Cardiac fibroblast (primary cell): ENCODE results near the gene PDS5A.
"Not testable (repeated sequence)": the region's sequence is repeated elsewhere in the genome, so short reads cannot be mapped to it uniquely, and the experiment has no call there.

Experiments
- DNase-seq, 2 donors: peaks; one replicate each; pipeline versions ENCODE4 v3.0.0 to v3.0.0-alpha.2; 2010; ENCODE audit warnings: low read depth in 2 of 2
- H3K4me3 ChIP-seq, 2 donors: replicated peaks in 1 of 2; 1 replicate in 1 of 2; 2 replicates in 1 of 2; pipeline ENCODE4 v1.5.1; 2011; ENCODE audit warnings: low read depth in 2 of 2, low read length in 2 of 2, mild to moderate bottlenecking in 2 of 2, moderate library complexity in 1 of 2
- TF ChIP-seq, protein P1 (sequence below): IDR thresholded peaks from one replicate; pipeline ENCODE4 v1.5.1; 2011; ENCODE audit warnings: low read depth, mild to moderate bottlenecking, low read length, inconsistent platforms

Gene PDS5A

GRCh38 chr4:39821951-39822350 lies 155.8 kb downstream of the PDS5A start:
- TF ChIP-seq, protein P1, sequence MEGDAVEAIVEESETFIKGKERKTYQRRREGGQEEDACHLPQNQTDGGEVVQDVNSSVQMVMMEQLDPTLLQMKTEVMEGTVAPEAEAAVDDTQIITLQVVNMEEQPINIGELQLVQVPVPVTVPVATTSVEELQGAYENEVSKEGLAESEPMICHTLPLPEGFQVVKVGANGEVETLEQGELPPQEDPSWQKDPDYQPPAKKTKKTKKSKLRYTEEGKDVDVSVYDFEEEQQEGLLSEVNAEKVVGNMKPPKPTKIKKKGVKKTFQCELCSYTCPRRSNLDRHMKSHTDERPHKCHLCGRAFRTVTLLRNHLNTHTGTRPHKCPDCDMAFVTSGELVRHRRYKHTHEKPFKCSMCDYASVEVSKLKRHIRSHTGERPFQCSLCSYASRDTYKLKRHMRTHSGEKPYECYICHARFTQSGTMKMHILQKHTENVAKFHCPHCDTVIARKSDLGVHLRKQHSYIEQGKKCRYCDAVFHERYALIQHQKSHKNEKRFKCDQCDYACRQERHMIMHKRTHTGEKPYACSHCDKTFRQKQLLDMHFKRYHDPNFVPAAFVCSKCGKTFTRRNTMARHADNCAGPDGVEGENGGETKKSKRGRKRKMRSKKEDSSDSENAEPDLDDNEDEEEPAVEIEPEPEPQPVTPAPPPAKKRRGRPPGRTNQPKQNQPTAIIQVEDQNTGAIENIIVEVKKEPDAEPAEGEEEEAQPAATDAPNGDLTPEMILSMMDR: no peak
- H3K4me3 ChIP-seq: no peak overlapping the region
- no peak for DNase-seq

GRCh38 chr4:39820186-39820585 lies 157.5 kb downstream of the PDS5A start:
- DNase-seq: no peak
- TF ChIP-seq, protein P1: no peak

GRCh38 chr4:39818646-39819045 lies 159.1 kb downstream of the PDS5A start:
- TF ChIP-seq, protein P1: no peak
- no peak for DNase-seq
- H3K4me3 ChIP-seq: no peak overlapping the region

More at GRCh38 chr4:39820186-39820585, 157.5 kb downstream of the PDS5A start:
- H3K4me3 ChIP-seq: no peak overlapping the region

DNA sequence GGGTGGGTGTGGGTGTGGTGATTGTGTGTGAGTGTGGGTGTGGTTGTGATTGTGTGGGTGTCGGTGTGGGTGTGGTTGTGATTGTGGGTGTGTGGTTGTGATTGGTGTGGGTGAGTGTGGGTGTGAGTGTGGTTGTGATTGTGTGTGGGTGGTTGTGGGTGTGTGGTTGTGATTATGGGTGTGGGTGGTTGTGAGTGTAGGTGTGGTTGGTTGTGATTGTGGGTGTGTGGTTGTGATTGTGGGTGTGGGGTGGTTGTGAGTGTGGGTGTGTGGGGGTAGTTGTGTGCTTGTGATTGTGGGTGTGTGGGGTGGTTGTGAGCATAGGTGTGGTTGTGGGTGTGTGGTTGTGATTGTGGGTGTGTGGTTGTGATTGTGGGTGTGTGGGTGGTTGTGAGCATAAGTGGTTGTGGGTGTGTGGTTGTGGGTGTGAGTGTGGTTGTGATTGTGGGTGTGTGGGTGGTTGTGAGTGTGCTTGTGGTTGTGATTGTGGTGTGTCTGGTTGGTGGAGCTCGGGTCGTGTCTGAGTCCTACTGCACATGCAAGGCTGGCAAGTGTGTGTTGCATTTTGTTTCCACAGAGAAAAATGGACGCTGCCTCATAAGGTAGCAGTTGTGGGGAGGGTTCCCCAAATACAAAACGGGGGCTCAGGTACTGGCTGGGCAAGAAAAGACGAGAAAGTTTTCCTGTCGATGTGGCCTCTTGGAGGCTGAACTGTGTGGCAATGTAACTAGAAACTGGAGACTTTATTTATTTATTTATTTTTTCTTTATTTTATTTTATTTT lies 163.1 kb downstream of the PDS5A start:
- H3K4me3 ChIP-seq: no peak overlapping the region
- TF ChIP-seq, protein P1: no peak
- DNase-seq: peak; percentile 29 to 34

DNA sequence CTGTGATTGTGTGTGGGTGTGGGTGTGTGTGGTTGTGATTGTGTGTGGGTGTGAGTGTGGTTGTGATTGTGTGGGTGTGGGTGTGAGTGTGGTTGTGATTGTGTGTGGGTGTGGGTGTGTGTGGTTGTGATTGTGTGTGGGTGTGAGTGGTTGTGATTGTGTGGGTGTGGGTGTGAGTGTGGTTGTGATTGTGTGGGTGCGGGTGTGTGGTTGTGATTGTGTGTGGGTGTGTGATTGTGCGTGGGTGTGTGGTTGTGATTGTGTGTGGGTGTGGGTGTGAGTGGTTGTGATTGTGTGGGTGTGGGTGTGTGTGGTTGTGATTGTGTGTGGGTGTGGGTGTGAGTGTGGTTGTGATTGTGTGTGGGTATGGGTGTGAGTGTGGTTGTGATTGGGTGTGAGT lies 163.9 kb downstream of the PDS5A start:
- DNase-seq, H3K4me3 ChIP-seq: not testable (repeated sequence)

GRCh38 chr4:39813033-39813432 lies 164.7 kb downstream of the PDS5A start:
- not testable (repeated sequence) for DNase-seq

DNA sequence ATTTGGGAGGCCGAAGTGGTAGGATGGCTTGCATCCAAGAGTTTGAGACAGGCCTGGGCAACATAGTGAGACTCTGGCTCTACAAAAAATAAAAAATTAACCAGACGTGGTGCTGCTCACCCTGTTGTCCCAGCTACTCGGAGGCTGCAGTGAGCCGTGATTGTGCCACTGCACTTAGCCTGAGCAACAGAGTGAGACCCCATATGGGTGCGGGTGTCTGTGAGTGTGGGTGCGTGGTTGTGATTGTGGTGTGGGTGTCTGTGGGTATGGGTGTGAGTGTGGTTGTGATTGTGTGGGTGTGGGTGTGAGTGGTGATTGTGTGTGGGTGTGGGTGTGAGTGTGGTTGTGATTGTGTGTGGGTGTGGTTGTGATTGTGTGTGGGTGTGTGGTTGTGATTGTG lies 165.2 kb downstream of the PDS5A start:
- DNase-seq: no peak
- H3K4me3 ChIP-seq: no peak overlapping the region
- TF ChIP-seq, protein P1: no peak

More at GRCh38 chr4:39813033-39813432, 164.7 kb downstream of the PDS5A start:
- not testable (repeated sequence) for H3K4me3 ChIP-seq

GRCh38 chr4:39808231-39808749 lies 169.4 kb downstream of the PDS5A start:
- DNase-seq: no peak
- no peak overlapping the region for H3K4me3 ChIP-seq
- TF ChIP-seq, protein P1: no peak
